ENCODE data around the gene SLC26A4. TPM values are rescaled to one million over a fixed set of nuclear protein-coding genes. Genes with fewer than 3 reads are reported as not detected.

Gene SLC26A4
- total and polyA plus RNA-seq, 2 donors (not counting 1 experiment from before 2014, with no cell fraction given), result 0.33 to 0.50 TPM

GRCh38 chr7:107644309-107644974, 16.2 kb upstream of the SLC26A4 start:
- peak overlapping the region; percentile 12 for H2AFZ ChIP-seq (ENCODE audit: low read length)
- no peak overlapping the region for H3K27ac ChIP-seq (ENCODE audit: insufficient read depth, low read length)
- peak overlapping the region in 3 of 4 experiments; percentile 2 to 24 (median 7) for H3K4me3 ChIP-seq (replicated peaks in 1 of 4; ENCODE audit: control extremely low read depth in 1 of 4, insufficient read depth in 1 of 4, low read depth in 3 of 4, low read length in 4 of 4)
- H3K9ac ChIP-seq (ENCODE audit: insufficient read depth, low read length), result no peak overlapping the region
- no peaks in the 10 kb centered on the region for H3K36me3 ChIP-seq (ENCODE audit: control insufficient read depth, insufficient read depth, low read length)
- H3K27me3 ChIP-seq (ENCODE audit: control insufficient read depth, insufficient read depth, low read length), result no peaks in the 10 kb centered on the region
- no peaks in the 10 kb centered on the region for H3K9me3 ChIP-seq (ENCODE audit: control insufficient read depth, insufficient read depth, low read depth, low read length)
- TF ChIP-seq EZH2 (IDR thresholded peaks at IDR 0.05; ENCODE audit: low read length, missing control alignments) (no peak), CTCF (conservative IDR thresholded peaks at IDR 0.05 in 1 of 2, IDR thresholded peaks at IDR 0.05 in 1 of 2; ENCODE audit: low read depth in 1 of 2, low read length in 2 of 2) (no peak)
- H4K20me1 ChIP-seq (ENCODE audit: control insufficient read depth, extremely low read depth, insufficient read depth, low read length), result no peaks in the 10 kb centered on the region
- no peaks in the 10 kb centered on the region for H3K79me2 ChIP-seq (ENCODE audit: control insufficient read depth, insufficient read depth, low read length)
- peak overlapping the region; percentile 72 for H3K4me2 ChIP-seq (ENCODE audit: extremely low read depth, insufficient read depth, low read length)
- DNase-seq (ENCODE audit: low read depth in 2 of 2), result peak; percentile 25 to 89
- H3K4me1 ChIP-seq (ENCODE audit: control insufficient read depth, extremely low read depth, insufficient read depth, low read length), result peaks cover 2% of the 10 kb centered on the region

GRCh38 chr7:107652642-107653041, 8.0 kb upstream of the SLC26A4 start:
- Histone ChIP-seq H3K36me3 (ENCODE audit: control insufficient read depth, insufficient read depth, low read length) (no peaks in the 10 kb centered on the region), H3K4me3 (replicated peaks in 1 of 4; ENCODE audit: control extremely low read depth in 1 of 4, insufficient read depth in 1 of 4, low read depth in 3 of 4, low read length in 4 of 4) (no peak overlapping the region), H3K4me1 (ENCODE audit: control insufficient read depth, extremely low read depth, insufficient read depth, low read length) (no peaks in the 10 kb centered on the region), H4K20me1 (ENCODE audit: control insufficient read depth, extremely low read depth, insufficient read depth, low read length) (no peaks in the 10 kb centered on the region), H3K9ac (ENCODE audit: insufficient read depth, low read length) (no peak overlapping the region), H3K4me2 (ENCODE audit: extremely low read depth, insufficient read depth, low read length) (no peak overlapping the region), H2AFZ (ENCODE audit: low read length) (no peak overlapping the region), H3K27me3 (ENCODE audit: control insufficient read depth, insufficient read depth, low read length) (no peaks in the 10 kb centered on the region), H3K9me3 (ENCODE audit: control insufficient read depth, insufficient read depth, low read depth, low read length) (no peaks in the 10 kb centered on the region), H3K79me2 (ENCODE audit: control insufficient read depth, insufficient read depth, low read length) (no peaks in the 10 kb centered on the region), H3K27ac (ENCODE audit: insufficient read depth, low read length) (no peak overlapping the region)
- DNase-seq (ENCODE audit: low read depth in 2 of 2), result no peak
- no peak for TF ChIP-seq EZH2 (IDR thresholded peaks at IDR 0.05; ENCODE audit: low read length, missing control alignments)
- TF ChIP-seq CTCF (conservative IDR thresholded peaks at IDR 0.05 in 1 of 2, IDR thresholded peaks at IDR 0.05 in 1 of 2; ENCODE audit: low read depth in 1 of 2, low read length in 2 of 2), result no peak

DNA sequence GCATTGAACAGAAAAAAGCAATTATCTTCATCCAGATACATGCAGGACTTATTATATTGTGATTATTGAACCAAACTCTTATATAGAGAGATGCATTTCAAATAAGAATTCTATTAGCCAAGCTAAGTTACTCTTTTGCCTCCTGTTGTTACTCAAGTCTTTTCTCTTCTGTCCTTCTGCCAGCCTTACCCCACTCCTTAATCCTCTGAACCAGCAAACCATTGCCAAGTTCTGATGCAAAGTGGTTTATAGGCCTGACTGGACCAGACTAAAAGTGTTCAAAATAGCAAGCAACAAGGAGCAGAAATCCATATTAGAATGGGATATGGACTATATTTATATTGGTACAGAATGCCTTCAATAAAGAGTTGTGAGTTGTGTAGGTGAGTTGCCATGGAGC, 2.2 kb upstream of the SLC26A4 start:
- H3K27ac ChIP-seq (ENCODE audit: insufficient read depth, low read length), result no peak overlapping the region
- no peak for DNase-seq (ENCODE audit: low read depth in 2 of 2)
- H3K9me3 ChIP-seq (ENCODE audit: control insufficient read depth, insufficient read depth, low read depth, low read length), result no peaks in the 10 kb centered on the region
- H3K36me3 ChIP-seq (ENCODE audit: control insufficient read depth, insufficient read depth, low read length), result no peaks in the 10 kb centered on the region
- no peaks in the 10 kb centered on the region for H4K20me1 ChIP-seq (ENCODE audit: control insufficient read depth, extremely low read depth, insufficient read depth, low read length)
- H2AFZ ChIP-seq (ENCODE audit: low read length), result no peak overlapping the region
- H3K27me3 ChIP-seq (ENCODE audit: control insufficient read depth, insufficient read depth, low read length), result peaks cover 3% of the 10 kb centered on the region
- no peak overlapping the region for H3K9ac ChIP-seq (ENCODE audit: insufficient read depth, low read length)
- no peaks in the 10 kb centered on the region for H3K79me2 ChIP-seq (ENCODE audit: control insufficient read depth, insufficient read depth, low read length)
- no peak overlapping the region for H3K4me3 ChIP-seq (replicated peaks in 1 of 4; ENCODE audit: control extremely low read depth in 1 of 4, insufficient read depth in 1 of 4, low read depth in 3 of 4, low read length in 4 of 4)
- no peak for TF ChIP-seq EZH2 (IDR thresholded peaks at IDR 0.05; ENCODE audit: low read length, missing control alignments)
- no peak for TF ChIP-seq CTCF (conservative IDR thresholded peaks at IDR 0.05 in 1 of 2, IDR thresholded peaks at IDR 0.05 in 1 of 2; ENCODE audit: low read depth in 1 of 2, low read length in 2 of 2)
- H3K4me2 ChIP-seq (ENCODE audit: extremely low read depth, insufficient read depth, low read length), result no peak overlapping the region
- peaks cover 11% of the 10 kb centered on the region for H3K4me1 ChIP-seq (ENCODE audit: control insufficient read depth, extremely low read depth, insufficient read depth, low read length)

Data from fibroblast of lung (primary cell).